Astrocyte (in vitro differentiated cells and primary cell): ENCODE results near the gene URB1. TPM values are rescaled to one million over a fixed set of nuclear protein-coding genes. Genes with fewer than 3 reads are reported as not detected.

ENCODE experiments used
- DNase-seq: peaks from one replicate; pipeline ENCODE4 v3.0.0-alpha.2; 2010; ENCODE audit warnings: low read depth
- FAIRE-seq: peaks from 2 replicates; lab custom pipeline; 2011; peaks lifted over from hg19 to GRCh38; lab: Jason Lieb, UNC
- H2AFZ ChIP-seq: 2 replicates; pipeline ENCODE4 v1.6.0; 2012; ENCODE audit warnings: low read depth, low read length, inconsistent platforms
- H3K27ac ChIP-seq: 2 replicates; pipeline ENCODE4 v1.5.1; 2011; ENCODE audit warnings: low read depth, low read length, inconsistent platforms
- H3K27me3 ChIP-seq: 2 replicates; pipeline ENCODE4 v1.6.0; 2011; ENCODE audit warnings: low read length, inconsistent platforms; ENCODE audit not compliant: insufficient read depth
- H3K36me3 ChIP-seq: 2 replicates; pipeline ENCODE4 v1.5.1; 2011; ENCODE audit warnings: low read length, inconsistent platforms; ENCODE audit not compliant: insufficient read depth
- H3K4me1 ChIP-seq: 2 replicates; pipeline ENCODE4 v1.5.1; 2011; ENCODE audit warnings: low read length, inconsistent platforms; ENCODE audit not compliant: insufficient read depth
- H3K4me2 ChIP-seq: 2 replicates; pipeline ENCODE4 v1.6.0; 2012; ENCODE audit warnings: low read length, inconsistent platforms
- H3K4me3 ChIP-seq: 2 replicates; pipeline ENCODE4 v1.5.1; 2011; ENCODE audit warnings: low read depth, mild to moderate bottlenecking, low read length, inconsistent platforms; ENCODE audit not compliant: insufficient read depth
- H3K79me2 ChIP-seq: 2 replicates; pipeline ENCODE4 v1.6.0; 2012; ENCODE audit warnings: mild to moderate bottlenecking, low read length, inconsistent platforms; ENCODE audit not compliant: insufficient read depth
- H3K9ac ChIP-seq: 2 replicates; pipeline ENCODE4 v1.6.0; 2012; ENCODE audit warnings: mild to moderate bottlenecking, low read length, inconsistent platforms
- H3K9me3 ChIP-seq: 2 replicates; pipeline ENCODE4 v1.5.1; 2012; ENCODE audit warnings: low read depth, mild to moderate bottlenecking, low read length, inconsistent platforms; ENCODE audit not compliant: insufficient read depth
- H4K20me1 ChIP-seq: 2 replicates; pipeline ENCODE4 v1.6.0; 2012; ENCODE audit warnings: low read length, inconsistent platforms; ENCODE audit not compliant: insufficient read depth
- H3K27ac Mint-ChIP-seq: one replicate; pipeline ENCODE4 v1.8.0; 2021; ENCODE audit warnings: mild to moderate bottlenecking, mixed read lengths; ENCODE audit not compliant: unreplicated experiment
- H3K27me3 Mint-ChIP-seq: one replicate; pipeline ENCODE4 v1.8.0; 2021; ENCODE audit warnings: low read depth, mixed read lengths; ENCODE audit not compliant: unreplicated experiment
- H3K36me3 Mint-ChIP-seq: one replicate; pipeline ENCODE4 v1.8.0; 2021; ENCODE audit warnings: low read depth, mixed read lengths; ENCODE audit not compliant: unreplicated experiment
- H3K4me1 Mint-ChIP-seq: one replicate; pipeline ENCODE4 v1.8.0; 2021; ENCODE audit warnings: low read depth, mixed read lengths; ENCODE audit not compliant: unreplicated experiment
- H3K4me3 Mint-ChIP-seq: one replicate; pipeline ENCODE4 v1.8.0; 2021; ENCODE audit warnings: mild to moderate bottlenecking, moderate library complexity, mixed read lengths; ENCODE audit not compliant: unreplicated experiment
- H3K9me3 Mint-ChIP-seq: one replicate; pipeline ENCODE4 v1.8.0; 2021; ENCODE audit warnings: mild to moderate bottlenecking, mixed read lengths; ENCODE audit not compliant: unreplicated experiment
- CTCF ChIP-seq: IDR thresholded peaks from 2 replicates; pipeline ENCODE4 v1.5.1; 2011; ENCODE audit warnings: low read depth, mild to moderate bottlenecking, inconsistent platforms, low read length, moderate library complexity; ENCODE audit not compliant: insufficient read depth
- EZH2 ChIP-seq: IDR thresholded peaks from 2 replicates; pipeline ENCODE4 v1.6.1; 2012; ENCODE audit warnings: mild to moderate bottlenecking, low read length, inconsistent platforms; ENCODE audit not compliant: insufficient read depth
- total RNA-seq: library from RNA; stranded (reverse); gene quantifications from 2 replicates; pipeline ENCODE4 v1.2.1, GENCODE V29; 2021

Gene URB1
- total RNA-seq, 1 donor from 2014 or later = 19.2 TPM

GRCh38 chr21:32309906-32310460, 82.8 kb downstream of the URB1 start:
- no peak for DNase-seq
- no peaks in the 10 kb centered on the region for H3K27me3 Mint-ChIP-seq
- peaks cover 18% of the 10 kb centered on the region for H3K36me3 ChIP-seq
- peaks cover 6% of the 10 kb centered on the region for H3K79me2 ChIP-seq
- H3K4me1 ChIP-seq = no peaks in the 10 kb centered on the region
- H3K27ac Mint-ChIP-seq = no peak overlapping the region
- H3K4me3 Mint-ChIP-seq = no peak overlapping the region
- peaks cover 19% of the 10 kb centered on the region for H3K36me3 Mint-ChIP-seq
- no peak overlapping the region for H3K4me2 ChIP-seq
- no peaks in the 10 kb centered on the region for H3K27me3 ChIP-seq
- TF ChIP-seq CTCF (no peak), EZH2 (no peak)
- peaks cover 32% of the 10 kb centered on the region for H4K20me1 ChIP-seq
- H3K9me3 ChIP-seq = no peaks in the 10 kb centered on the region
- no peaks in the 10 kb centered on the region for H3K9me3 Mint-ChIP-seq
- H3K4me3 ChIP-seq = no peak overlapping the region
- no peak overlapping the region for H3K27ac ChIP-seq
- H3K4me1 Mint-ChIP-seq = no peaks in the 10 kb centered on the region
- no peak for FAIRE-seq
- no peak overlapping the region for H3K9ac ChIP-seq
- H2AFZ ChIP-seq = no peak overlapping the region

- FAIRE-seq (no peak), DNase-seq (no peak)
- Histone ChIP-seq H3K9ac (no peak overlapping the region), H3K27me3 (no peaks in the 10 kb centered on the region), H2AFZ (no peak overlapping the region), H4K20me1 (peaks cover 32% of the 10 kb centered on the region), H3K4me2 (no peak overlapping the region), H3K36me3 (peaks cover 15% of the 10 kb centered on the region), H3K79me2 (peaks cover 6% of the 10 kb centered on the region), H3K9me3 (no peaks in the 10 kb centered on the region), H3K4me1 (no peaks in the 10 kb centered on the region), H3K4me3 (no peak overlapping the region), H3K27ac (no peak overlapping the region)
- H3K9me3 Mint-ChIP-seq = no peaks in the 10 kb centered on the region
- H3K36me3 Mint-ChIP-seq = peaks cover 19% of the 10 kb centered on the region
- H3K27ac Mint-ChIP-seq = no peak overlapping the region
- no peak overlapping the region for H3K4me3 Mint-ChIP-seq
- H3K4me1 Mint-ChIP-seq = no peaks in the 10 kb centered on the region
- TF ChIP-seq EZH2 (no peak), CTCF (no peak)
- no peaks in the 10 kb centered on the region for H3K27me3 Mint-ChIP-seq
Measured at GRCh38 chr21:32308696-32309095, 84.1 kb downstream of the URB1 start.

DNA sequence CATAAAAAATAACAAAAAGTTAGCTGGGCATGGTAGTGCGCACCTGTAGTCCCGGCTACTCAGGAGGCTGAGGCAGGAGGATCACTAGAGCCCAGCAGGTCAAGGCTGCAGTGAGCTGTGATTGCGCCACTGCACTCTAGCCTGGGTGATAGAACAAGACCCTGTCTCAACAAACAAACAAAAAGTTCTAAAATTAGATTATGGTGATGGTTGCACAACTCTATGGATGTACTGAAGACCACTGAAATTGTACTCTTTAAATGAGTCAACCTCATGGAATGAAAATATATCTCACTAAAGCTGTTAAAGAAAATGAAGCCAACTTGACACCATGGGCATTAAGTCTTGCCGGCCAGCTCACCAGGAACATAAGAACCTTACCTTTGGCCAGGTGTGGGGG, 85.1 kb downstream of the URB1 start:
- peak; percentile 11 for DNase-seq
- TF ChIP-seq CTCF (no peak), EZH2 (no peak)
- Histone ChIP-seq H3K27me3 (no peaks in the 10 kb centered on the region), H3K36me3 (peaks cover 15% of the 10 kb centered on the region), H3K9me3 (no peaks in the 10 kb centered on the region), H3K27ac (no peak overlapping the region), H3K4me3 (no peak overlapping the region), H3K4me2 (no peak overlapping the region), H2AFZ (no peak overlapping the region), H3K4me1 (no peaks in the 10 kb centered on the region), H3K79me2 (peaks cover 4% of the 10 kb centered on the region), H3K9ac (no peak overlapping the region), H4K20me1 (peaks cover 22% of the 10 kb centered on the region)
- no peak for FAIRE-seq
- no peaks in the 10 kb centered on the region for H3K9me3 Mint-ChIP-seq
- no peak overlapping the region for H3K27ac Mint-ChIP-seq
- H3K4me3 Mint-ChIP-seq = no peak overlapping the region
- no peaks in the 10 kb centered on the region for H3K4me1 Mint-ChIP-seq
- H3K36me3 Mint-ChIP-seq = peaks cover 19% of the 10 kb centered on the region
- H3K27me3 Mint-ChIP-seq = no peaks in the 10 kb centered on the region
